K562 (cell line): ENCODE results near the gene MAP1A. TPM values are rescaled to one million over a fixed set of nuclear protein-coding genes. Genes with fewer than 3 reads are reported as not detected.

ENCODE experiments used
- ATAC-seq: fragments of 200-7000 bp; cut with Tn5 transposase; 3 replicates; pipeline ENCODE4 v1.9.1; 2020; ENCODE audit warnings: moderate library complexity
- BruUV-seq: library from RNA; stranded (reverse); fragments of 400-500 nt; replicated peaks from 2 replicates; lab custom pipeline; 2021; lab: Mats Ljungman, UMichigan
- CTCF ChIA-PET: fragments of 300-600 bp; formaldehyde crosslinking; extraction: SDS; loops from one replicate; lab custom pipeline; 2021; ENCODE audit warnings: low intra/inter-chr PET ratio; lab: Yijun Ruan, JAX
- POLR2A ChIA-PET: fragments of 300-600, 350-650 bp; sonication (Branson Sonifier 250); formaldehyde crosslinking; extraction: SDS; loops from one replicate; lab custom pipeline; 2021; ENCODE audit warnings: antibody characterized with exemption, inconsistent platforms; lab: Yijun Ruan, JAX
- DNase-seq, 4 experiments: peaks; one replicate each; pipeline versions ENCODE4 v3.0.0 to v3.0.0-alpha.2; 2011 to 2018; ENCODE audit warnings: low spot score in 3 of 4, mixed read lengths in 3 of 4; ENCODE audit errors: extremely low read depth in 1 of 4
- FAIRE-seq: peaks from 2 replicates; lab custom pipeline; 2011; peaks lifted over from hg19 to GRCh38; lab: Jason Lieb, UNC
- H2AFZ ChIP-seq: 2 replicates; pipeline ENCODE4 v1.6.0; 2011; ENCODE audit warnings: low read depth, low read length, control low read depth, inconsistent platforms
- H3K27ac ChIP-seq: fragments of 200-600 bp; 3 replicates; pipeline ENCODE4 v1.8.0; 2011; ENCODE audit warnings: low read depth, mild to moderate bottlenecking, control low read depth, inconsistent platforms, low read length, moderate library complexity, mixed read lengths; ENCODE audit errors: extremely low read depth
- H3K27me3 ChIP-seq, 2 experiments: fragments of 300-600 bp in 1 of 2; 2 replicates in 1 of 2; 3 replicates in 1 of 2; pipeline versions ENCODE4 v1.6.0 to v1.8.0; 2011; ENCODE audit warnings: inconsistent platforms in 2 of 2, low read length in 2 of 2, mild to moderate bottlenecking in 1 of 2, mixed read lengths in 1 of 2, moderate library complexity in 1 of 2; ENCODE audit not compliant: control insufficient read depth in 2 of 2, insufficient read depth in 2 of 2
- H3K36me3 ChIP-seq: fragments of 300-600 bp; 3 replicates; pipeline ENCODE4 v1.8.0; 2011; ENCODE audit warnings: mild to moderate bottlenecking, low read length, inconsistent platforms; ENCODE audit not compliant: control insufficient read depth, insufficient read depth
- H3K4me1 ChIP-seq, 2 experiments: fragments of 200-600 bp in 1 of 2; replicated peaks in 1 of 2; 2 replicates in 1 of 2; 3 replicates in 1 of 2; pipeline versions ENCODE4 v1.5.1 to v1.8.0; 2011; ENCODE audit warnings: inconsistent platforms in 2 of 2, low read length in 2 of 2, mild to moderate bottlenecking in 1 of 2, mixed read lengths in 1 of 2, moderate library complexity in 1 of 2; ENCODE audit not compliant: control insufficient read depth in 2 of 2, insufficient read depth in 2 of 2
- H3K4me2 ChIP-seq: 2 replicates; pipeline ENCODE4 v1.6.1; 2011; ENCODE audit warnings: low read length, control low read depth, inconsistent platforms, mixed read lengths; ENCODE audit not compliant: insufficient read depth
- H3K4me3 ChIP-seq: fragments of 200-600 bp; sonication (generic), shearing (Covaris generic); 2 replicates; pipeline ENCODE4 v1.5.1; 2016; ENCODE audit warnings: control low read depth, inconsistent platforms
- H3K79me2 ChIP-seq: fragments of 200-600 bp; 3 replicates; pipeline ENCODE4 v1.8.0; 2011; ENCODE audit warnings: low read length, inconsistent platforms; ENCODE audit not compliant: control insufficient read depth, insufficient read depth
- H3K9ac ChIP-seq, 2 experiments: 2 replicates each; pipeline versions ENCODE4 v1.6.0 to v1.6.1; 2011; ENCODE audit warnings: low read depth in 2 of 2, low read length in 2 of 2, control low read depth in 1 of 2, inconsistent platforms in 1 of 2, mild to moderate bottlenecking in 1 of 2, mixed read lengths in 1 of 2; ENCODE audit not compliant: insufficient read depth in 1 of 2
- H3K9me1 ChIP-seq: one replicate; pipeline ENCODE4 v1.6.0; 2011; ENCODE audit warnings: inconsistent platforms, mild to moderate bottlenecking, low read length, moderate library complexity; ENCODE audit not compliant: control insufficient read depth, insufficient read depth
- H3K9me3 ChIP-seq: replicated peaks from 2 replicates; pipeline ENCODE4 v1.5.1; 2011; ENCODE audit warnings: low read depth, low read length, inconsistent platforms; ENCODE audit not compliant: control insufficient read depth, insufficient read depth
- H4K20me1 ChIP-seq: replicated peaks from 2 replicates; pipeline ENCODE4 v1.6.1; 2011; ENCODE audit warnings: low read length, inconsistent platforms, mixed read lengths; ENCODE audit not compliant: control insufficient read depth, insufficient read depth
- TAF1 ChIP-seq: IDR thresholded peaks from 2 replicates; pipeline ENCODE4 v1.6.1; 2011; ENCODE audit warnings: mild to moderate bottlenecking, low read length, moderate library complexity; ENCODE audit not compliant: insufficient read depth, control insufficient read depth, severe bottlenecking; ENCODE audit errors: extremely low read depth
- WGBS: fragments of 100-300 bp; shearing (Covaris generic); methylation state at CpG from one replicate; pipeline ENCODE4 v1.1.6; 2016; ENCODE audit warnings: low coverage, mixed read lengths; ENCODE audit not compliant: insufficient coverage; ENCODE audit errors: missing lambda C conversion rate; 5-methylcytosine and 5-hydroxymethylcytosine counted together
- in situ Hi-C: fragments of 300-500 bp; cut with MboI; formaldehyde crosslinking; loops from 4 replicates; pipeline ENCODE4 v1.15.0; 2018; ENCODE audit warnings: inconsistent platforms, mixed read lengths
- intact Hi-C: fragments of 100-400 bp; cut with micrococcal nuclease; formaldehyde crosslinking; loops from 2 replicates; pipeline ENCODE4 v1.14.2; 2022
- polyA plus RNA-seq, 8 experiments: library from polyadenylated mRNA; depleted of rRNA in 4 of 8; stranded (reverse) in 5 of 8; unstranded in 3 of 8; fragments of >200 nt; fragmentation: Nextera tagmentation in 2 of 8; fragmentation: Illumina TruSeq in 1 of 8; extraction: Ambion mirVana in 2 of 8; extraction: Trizol in 1 of 8; gene quantifications; 2 replicates each; pipeline versions ENCODE4 v1.2.1 to v1.2.3, GENCODE V29; 2011 to 2014; ENCODE audit warnings: inconsistent platforms in 1 of 8, missing spikeins in 1 of 8
- total RNA-seq, 7 experiments: library from RNA; depleted of rRNA in 6 of 7; stranded (reverse); fragments of >200 nt in 6 of 7; fragmentation: Illumina TruSeq in 2 of 7; extraction: Trizol in 2 of 7; gene quantifications; 2 replicates each; pipeline versions ENCODE4 v1.2.1 to v1.2.3, GENCODE V29; 2011 to 2021; ENCODE audit warnings: low replicate concordance in 1 of 7
- TF ChIP-seq, protein P1 (sequence below): fragments of 250-450 bp; sonication (Bioruptor Pico); IDR thresholded peaks from 2 replicates; pipeline ENCODE4 v1.6.1; 2021; ENCODE audit warnings: mild to moderate bottlenecking
- TF ChIP-seq, protein P2 (sequence below), 2 experiments: IDR thresholded peaks; 2 replicates each; pipeline ENCODE4 v1.6.1; 2012; ENCODE audit warnings: improper control_type of control experiment in 2 of 2, low read depth in 2 of 2, low read length in 2 of 2, borderline replicate concordance in 1 of 2

MAP1A gene
- total and polyA plus RNA-seq, 9 of the 15 experiments (the other 6 are each of a cell fraction or from before 2014, with no cell fraction given): 2.0 to 20.3 (median 7.3) TPM

- peaks cover 4% of the 10 kb centered on the region; the same call in 2 of the 3 replicates for H3K79me2 ChIP-seq
- no peak overlapping the region for H3K27ac ChIP-seq
- intact Hi-C loops: no loop called here
- peaks cover 5% of the 10 kb centered on the region; the same call in 1 of the 2 replicates for H4K20me1 ChIP-seq
- BruUV-seq: no TSS peak
- ATAC-seq (no peak), DNase-seq (peak in 1 of 4 experiments; percentile 2), FAIRE-seq (no peak)
- in situ Hi-C loops: no loop called here
- H3K36me3 ChIP-seq: peaks cover 63% of the 10 kb centered on the region; the same call in 2 of the 3 replicates
- H3K4me3 ChIP-seq: no peak overlapping the region
- no peak overlapping the region for H3K4me2 ChIP-seq
- TF ChIP-seq, protein P1, sequence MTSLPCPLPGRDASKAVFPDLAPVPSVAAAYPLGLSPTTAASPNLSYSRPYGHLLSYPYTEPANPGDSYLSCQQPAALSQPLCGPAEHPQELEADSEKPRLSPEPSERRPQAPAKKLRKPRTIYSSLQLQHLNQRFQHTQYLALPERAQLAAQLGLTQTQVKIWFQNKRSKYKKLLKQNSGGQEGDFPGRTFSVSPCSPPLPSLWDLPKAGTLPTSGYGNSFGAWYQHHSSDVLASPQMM: no peak
- H3K9me1 ChIP-seq: no peaks in the 10 kb centered on the region
- H3K9me3 ChIP-seq: no peaks in the 10 kb centered on the region
- H3K4me1 ChIP-seq: peaks cover 6 to 13% of the 10 kb centered on the region in 2 experiments; a peak in 3 of 5 replicates
- H2AFZ ChIP-seq: no peak overlapping the region
- WGBS: 87% methylated on average over 4 of the region's 4 CpGs
- ChIA-PET CTCF (no interaction called here), POLR2A (interaction anchor here (1.0 to 1.1 kb wide), 2 partner anchors 10 to 12 kb away, joined by 3 to 4 read pairs; no protein-coding TSS in a partner anchor)
- no peaks in the 10 kb centered on the region for H3K27me3 ChIP-seq
- peak overlapping the region in 1 of 2 experiments; percentile 51; a peak in 1 of 4 replicates for H3K9ac ChIP-seq
Observed at GRCh38 chr15:43524254-43524845, 6.9 kb downstream of the MAP1A start.

GRCh38 chr15:43525131-43525530, 7.7 kb downstream of the MAP1A start:
- DNase-seq (peak in 1 of 4 experiments; percentile 5), ATAC-seq (no peak), FAIRE-seq (no peak)
- Histone ChIP-seq H3K27ac (no peak overlapping the region), H3K4me3 (no peak overlapping the region), H2AFZ (no peak overlapping the region), H3K9ac (no peak overlapping the region), H3K79me2 (no peaks in the 10 kb centered on the region), H3K4me2 (no peak overlapping the region), H3K27me3 (no peaks in the 10 kb centered on the region), H3K36me3 (peaks cover 63% of the 10 kb centered on the region; the same call in 2 of the 3 replicates), H3K4me1 (peaks cover 4 to 12% of the 10 kb centered on the region in 2 experiments; a peak in 3 of 5 replicates), H3K9me3 (no peaks in the 10 kb centered on the region), H4K20me1 (peaks cover 5% of the 10 kb centered on the region; the same call in 1 of the 2 replicates), H3K9me1 (no peaks in the 10 kb centered on the region)
- ChIA-PET CTCF (no interaction called here), POLR2A (interaction anchor here (1.0 to 1.1 kb wide), 2 partner anchors 10 to 13 kb away, joined by 3 to 4 read pairs; no protein-coding TSS in a partner anchor)
- in situ Hi-C loops: no loop called here
- no peak for TF ChIP-seq TAF1
- TF ChIP-seq, protein P2, sequence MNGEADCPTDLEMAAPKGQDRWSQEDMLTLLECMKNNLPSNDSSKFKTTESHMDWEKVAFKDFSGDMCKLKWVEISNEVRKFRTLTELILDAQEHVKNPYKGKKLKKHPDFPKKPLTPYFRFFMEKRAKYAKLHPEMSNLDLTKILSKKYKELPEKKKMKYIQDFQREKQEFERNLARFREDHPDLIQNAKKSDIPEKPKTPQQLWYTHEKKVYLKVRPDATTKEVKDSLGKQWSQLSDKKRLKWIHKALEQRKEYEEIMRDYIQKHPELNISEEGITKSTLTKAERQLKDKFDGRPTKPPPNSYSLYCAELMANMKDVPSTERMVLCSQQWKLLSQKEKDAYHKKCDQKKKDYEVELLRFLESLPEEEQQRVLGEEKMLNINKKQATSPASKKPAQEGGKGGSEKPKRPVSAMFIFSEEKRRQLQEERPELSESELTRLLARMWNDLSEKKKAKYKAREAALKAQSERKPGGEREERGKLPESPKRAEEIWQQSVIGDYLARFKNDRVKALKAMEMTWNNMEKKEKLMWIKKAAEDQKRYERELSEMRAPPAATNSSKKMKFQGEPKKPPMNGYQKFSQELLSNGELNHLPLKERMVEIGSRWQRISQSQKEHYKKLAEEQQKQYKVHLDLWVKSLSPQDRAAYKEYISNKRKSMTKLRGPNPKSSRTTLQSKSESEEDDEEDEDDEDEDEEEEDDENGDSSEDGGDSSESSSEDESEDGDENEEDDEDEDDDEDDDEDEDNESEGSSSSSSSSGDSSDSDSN (IDR thresholded peaks at IDR 0.05; ENCODE audit: borderline replicate concordance in 1 of 2, low read depth in 2 of 2, low read length in 2 of 2): no peak
- BruUV-seq: no TSS peak
- intact Hi-C loops: no loop called here
- WGBS: 47% methylated on average over 4 of the region's 4 CpGs
